K562 (cell line): ENCODE data around the gene FAM149B1.

Source experiments
- ATF1 ChIP-seq, 2 experiments: fragments of 450-650 bp in 1 of 2; IDR thresholded peaks; 2 replicates each; pipeline ENCODE4 v1.6.1; 2016; ENCODE audit warnings: missing compliant biosample characterization in 1 of 2, missing genetic modification characterization in 1 of 2
- ATF7 ChIP-seq: fragments of 450-650 bp; IDR thresholded peaks from 2 replicates; pipeline ENCODE4 v1.7.1; 2014; ENCODE audit warnings: mild to moderate bottlenecking, moderate library complexity
- CCAR2 ChIP-seq: fragments of 200-400 bp; formaldehyde crosslinking; IDR thresholded peaks from 2 replicates; pipeline ENCODE4 v1.6.1; 2017; ENCODE audit warnings: mild to moderate bottlenecking, low read depth, low read length
- CREB1 ChIP-seq, 2 experiments: sonication (generic) in 1 of 2; formaldehyde crosslinking in 1 of 2; IDR thresholded peaks; 2 replicates each; pipeline versions ENCODE4 v1.6.1 to v1.8.0; 2012 to 2022; ENCODE audit warnings: inconsistent platforms in 1 of 2, mild to moderate bottlenecking in 1 of 2, missing genetic modification reagents in 1 of 2, moderate library complexity in 1 of 2
- KLF16 ChIP-seq: IDR thresholded peaks from 2 replicates; pipeline ENCODE4 v1.6.1; 2016; ENCODE audit warnings: antibody characterized with exemption
- MCM7 ChIP-seq, 2 experiments: fragments of 450-650 bp; IDR thresholded peaks; 2 replicates each; pipeline ENCODE4 v1.6.1; 2016 to 2018
- PTRF ChIP-seq: fragments of 450-650 bp; IDR thresholded peaks from 2 replicates; pipeline ENCODE4 v1.6.1; 2016; ENCODE audit warnings: mild to moderate bottlenecking, missing genetic modification characterization, missing compliant biosample characterization
- U2AF2 ChIP-seq: fragments of 200-400 bp; formaldehyde crosslinking; optimal IDR thresholded peaks from 2 replicates; pipeline ENCODE3; 2017; ENCODE audit warnings: low read depth, mild to moderate bottlenecking, low read length
- ZBTB1 ChIP-seq: sonication (generic); formaldehyde crosslinking; IDR thresholded peaks from 2 replicates; pipeline ENCODE4 v1.8.1; 2023; ENCODE audit warnings: missing genetic modification reagents, low read depth, mild to moderate bottlenecking, borderline replicate concordance
- ZNF445 ChIP-seq: fragments of 250-450 bp; sonication (Bioruptor Pico); IDR thresholded peaks from 2 replicates; pipeline ENCODE4 v1.4.0; 2020; ENCODE audit warnings: low read depth, mild to moderate bottlenecking, moderate library complexity
- TF ChIP-seq, protein P1 (sequence below): fragments of 450-650 bp; IDR thresholded peaks from 2 replicates; pipeline ENCODE4 v1.6.1; 2016; ENCODE audit warnings: antibody characterized with exemption
- TF ChIP-seq, protein P2 (sequence below): sonication (generic); formaldehyde crosslinking; IDR thresholded peaks from 2 replicates; pipeline ENCODE4 v1.8.1; 2023; ENCODE audit warnings: mild to moderate bottlenecking, missing genetic modification reagents
- TF ChIP-seq, protein P3 (sequence below): fragments of 450-650 bp; formaldehyde crosslinking; IDR thresholded peaks from 2 replicates; pipeline ENCODE4 v1.4.0; 2020; ENCODE audit warnings: mild to moderate bottlenecking, moderate library complexity
- TF ChIP-seq, protein P4 (sequence below): sonication (generic); formaldehyde crosslinking; IDR thresholded peaks from 2 replicates; pipeline ENCODE4 v1.8.1; 2023; ENCODE audit warnings: missing genetic modification reagents, mild to moderate bottlenecking, borderline replicate concordance

DNA sequence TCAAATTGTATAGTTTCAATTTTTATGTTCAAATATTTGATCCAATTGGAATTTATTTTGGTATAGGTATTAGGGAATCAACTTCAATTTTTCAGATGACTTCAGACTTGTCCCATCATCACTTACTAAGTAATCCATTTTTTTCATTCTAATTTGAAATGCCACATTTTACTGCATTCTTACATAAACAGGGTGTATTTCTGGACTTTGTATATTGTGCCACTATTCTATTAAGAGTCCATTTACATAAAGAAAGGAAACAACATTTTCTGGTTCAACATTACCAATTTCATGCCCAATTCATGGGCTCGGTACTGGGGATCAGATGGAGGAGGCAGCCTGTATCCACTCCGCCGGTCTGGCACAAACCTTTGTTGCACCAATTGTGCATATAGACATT, 15.9 kb upstream of the FAM149B1 start:
- no peak for TF ChIP-seq CREB1 (IDR thresholded peaks at IDR 0.05)
- TF ChIP-seq CREB1 (CRISPR knock-in tag; IDR thresholded peaks at IDR 0.05), result no peak
- TF ChIP-seq KLF16, result no peak
- no peak for TF ChIP-seq PTRF
- TF ChIP-seq, protein P1, sequence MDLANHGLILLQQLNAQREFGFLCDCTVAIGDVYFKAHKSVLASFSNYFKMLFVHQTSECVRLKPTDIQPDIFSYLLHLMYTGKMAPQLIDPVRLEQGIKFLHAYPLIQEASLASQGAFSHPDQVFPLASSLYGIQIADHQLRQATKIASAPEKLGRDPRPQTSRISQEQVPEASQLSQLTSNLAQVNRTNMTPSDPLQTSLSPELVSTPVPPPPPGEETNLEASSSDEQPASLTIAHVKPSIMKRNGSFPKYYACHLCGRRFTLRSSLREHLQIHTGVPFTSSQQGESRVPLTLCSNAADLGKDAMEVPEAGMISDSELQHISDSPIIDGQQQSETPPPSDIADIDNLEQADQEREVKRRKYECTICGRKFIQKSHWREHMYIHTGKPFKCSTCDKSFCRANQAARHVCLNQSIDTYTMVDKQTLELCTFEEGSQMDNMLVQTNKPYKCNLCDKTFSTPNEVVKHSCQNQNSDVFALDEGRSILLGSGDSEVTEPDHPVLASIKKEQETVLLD, result no peak
- TF ChIP-seq, protein P2, sequence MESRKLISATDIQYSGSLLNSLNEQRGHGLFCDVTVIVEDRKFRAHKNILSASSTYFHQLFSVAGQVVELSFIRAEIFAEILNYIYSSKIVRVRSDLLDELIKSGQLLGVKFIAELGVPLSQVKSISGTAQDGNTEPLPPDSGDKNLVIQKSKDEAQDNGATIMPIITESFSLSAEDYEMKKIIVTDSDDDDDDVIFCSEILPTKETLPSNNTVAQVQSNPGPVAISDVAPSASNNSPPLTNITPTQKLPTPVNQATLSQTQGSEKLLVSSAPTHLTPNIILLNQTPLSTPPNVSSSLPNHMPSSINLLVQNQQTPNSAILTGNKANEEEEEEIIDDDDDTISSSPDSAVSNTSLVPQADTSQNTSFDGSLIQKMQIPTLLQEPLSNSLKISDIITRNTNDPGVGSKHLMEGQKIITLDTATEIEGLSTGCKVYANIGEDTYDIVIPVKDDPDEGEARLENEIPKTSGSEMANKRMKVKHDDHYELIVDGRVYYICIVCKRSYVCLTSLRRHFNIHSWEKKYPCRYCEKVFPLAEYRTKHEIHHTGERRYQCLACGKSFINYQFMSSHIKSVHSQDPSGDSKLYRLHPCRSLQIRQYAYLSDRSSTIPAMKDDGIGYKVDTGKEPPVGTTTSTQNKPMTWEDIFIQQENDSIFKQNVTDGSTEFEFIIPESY (CRISPR knock-in tag), result no peak
- no peak for TF ChIP-seq ZBTB1 (CRISPR knock-in tag)
- no peak for TF ChIP-seq U2AF2
- TF ChIP-seq ATF1 (CRISPR knock-in tag; IDR thresholded peaks at IDR 0.05), result no peak
- TF ChIP-seq ATF1 (tag; IDR thresholded peaks at IDR 0.05), result no peak
- no peak for TF ChIP-seq ZNF445 (CRISPR knock-in tag)
- TF ChIP-seq, protein P3, sequence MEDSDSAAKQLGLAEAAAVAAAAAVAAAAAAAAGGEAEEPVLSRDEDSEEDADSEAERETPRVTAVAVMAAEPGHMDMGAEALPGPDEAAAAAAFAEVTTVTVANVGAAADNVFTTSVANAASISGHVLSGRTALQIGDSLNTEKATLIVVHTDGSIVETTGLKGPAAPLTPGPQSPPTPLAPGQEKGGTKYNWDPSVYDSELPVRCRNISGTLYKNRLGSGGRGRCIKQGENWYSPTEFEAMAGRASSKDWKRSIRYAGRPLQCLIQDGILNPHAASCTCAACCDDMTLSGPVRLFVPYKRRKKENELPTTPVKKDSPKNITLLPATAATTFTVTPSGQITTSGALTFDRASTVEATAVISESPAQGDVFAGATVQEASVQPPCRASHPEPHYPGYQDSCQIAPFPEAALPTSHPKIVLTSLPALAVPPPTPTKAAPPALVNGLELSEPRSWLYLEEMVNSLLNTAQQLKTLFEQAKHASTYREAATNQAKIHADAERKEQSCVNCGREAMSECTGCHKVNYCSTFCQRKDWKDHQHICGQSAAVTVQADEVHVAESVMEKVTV (CRISPR knock-in tag), result no peak
- no peak for TF ChIP-seq MCM7 (IDR thresholded peaks at IDR 0.05)
- no peak for TF ChIP-seq CCAR2
- TF ChIP-seq, protein P4, sequence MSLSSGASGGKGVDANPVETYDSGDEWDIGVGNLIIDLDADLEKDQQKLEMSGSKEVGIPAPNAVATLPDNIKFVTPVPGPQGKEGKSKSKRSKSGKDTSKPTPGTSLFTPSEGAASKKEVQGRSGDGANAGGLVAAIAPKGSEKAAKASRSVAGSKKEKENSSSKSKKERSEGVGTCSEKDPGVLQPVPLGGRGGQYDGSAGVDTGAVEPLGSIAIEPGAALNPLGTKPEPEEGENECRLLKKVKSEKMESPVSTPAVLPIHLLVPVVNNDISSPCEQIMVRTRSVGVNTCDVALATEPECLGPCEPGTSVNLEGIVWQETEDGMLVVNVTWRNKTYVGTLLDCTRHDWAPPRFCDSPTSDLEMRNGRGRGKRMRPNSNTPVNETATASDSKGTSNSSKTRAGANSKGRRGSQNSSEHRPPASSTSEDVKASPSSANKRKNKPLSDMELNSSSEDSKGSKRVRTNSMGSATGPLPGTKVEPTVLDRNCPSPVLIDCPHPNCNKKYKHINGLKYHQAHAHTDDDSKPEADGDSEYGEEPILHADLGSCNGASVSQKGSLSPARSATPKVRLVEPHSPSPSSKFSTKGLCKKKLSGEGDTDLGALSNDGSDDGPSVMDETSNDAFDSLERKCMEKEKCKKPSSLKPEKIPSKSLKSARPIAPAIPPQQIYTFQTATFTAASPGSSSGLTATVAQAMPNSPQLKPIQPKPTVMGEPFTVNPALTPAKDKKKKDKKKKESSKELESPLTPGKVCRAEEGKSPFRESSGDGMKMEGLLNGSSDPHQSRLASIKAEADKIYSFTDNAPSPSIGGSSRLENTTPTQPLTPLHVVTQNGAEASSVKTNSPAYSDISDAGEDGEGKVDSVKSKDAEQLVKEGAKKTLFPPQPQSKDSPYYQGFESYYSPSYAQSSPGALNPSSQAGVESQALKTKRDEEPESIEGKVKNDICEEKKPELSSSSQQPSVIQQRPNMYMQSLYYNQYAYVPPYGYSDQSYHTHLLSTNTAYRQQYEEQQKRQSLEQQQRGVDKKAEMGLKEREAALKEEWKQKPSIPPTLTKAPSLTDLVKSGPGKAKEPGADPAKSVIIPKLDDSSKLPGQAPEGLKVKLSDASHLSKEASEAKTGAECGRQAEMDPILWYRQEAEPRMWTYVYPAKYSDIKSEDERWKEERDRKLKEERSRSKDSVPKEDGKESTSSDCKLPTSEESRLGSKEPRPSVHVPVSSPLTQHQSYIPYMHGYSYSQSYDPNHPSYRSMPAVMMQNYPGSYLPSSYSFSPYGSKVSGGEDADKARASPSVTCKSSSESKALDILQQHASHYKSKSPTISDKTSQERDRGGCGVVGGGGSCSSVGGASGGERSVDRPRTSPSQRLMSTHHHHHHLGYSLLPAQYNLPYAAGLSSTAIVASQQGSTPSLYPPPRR (CRISPR knock-in tag), result no peak
- no peak for TF ChIP-seq ATF7
